ENCODE results near the gene FFAR1.

DNA sequence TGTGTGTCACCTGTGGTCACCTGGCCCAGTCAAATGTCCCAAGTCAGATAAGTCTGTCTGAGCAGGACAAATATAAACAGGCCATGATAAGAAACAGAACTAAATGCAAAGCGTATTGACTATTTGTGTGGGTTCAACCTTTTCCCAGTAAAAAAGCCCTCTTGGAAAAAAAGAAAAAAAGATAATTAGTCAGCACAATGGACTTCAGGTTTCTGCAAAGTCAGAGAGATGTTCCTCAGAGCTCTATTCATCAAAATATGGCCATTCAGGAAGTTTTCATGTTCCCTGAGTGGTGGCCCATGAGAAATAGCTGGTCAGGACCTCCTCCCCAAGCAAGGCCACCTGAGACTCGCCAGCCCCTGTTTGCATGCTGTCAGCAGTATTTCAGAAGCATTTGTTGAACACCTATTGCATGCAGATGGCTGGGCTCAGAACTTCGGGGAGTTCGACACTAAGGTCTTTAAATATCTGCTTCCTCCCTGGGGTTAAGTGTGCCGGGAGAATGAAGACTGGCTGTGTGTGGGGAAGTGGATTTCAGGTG, 13.2 kb downstream of the FFAR1 start:
- TF ChIP-seq, protein P1, sequence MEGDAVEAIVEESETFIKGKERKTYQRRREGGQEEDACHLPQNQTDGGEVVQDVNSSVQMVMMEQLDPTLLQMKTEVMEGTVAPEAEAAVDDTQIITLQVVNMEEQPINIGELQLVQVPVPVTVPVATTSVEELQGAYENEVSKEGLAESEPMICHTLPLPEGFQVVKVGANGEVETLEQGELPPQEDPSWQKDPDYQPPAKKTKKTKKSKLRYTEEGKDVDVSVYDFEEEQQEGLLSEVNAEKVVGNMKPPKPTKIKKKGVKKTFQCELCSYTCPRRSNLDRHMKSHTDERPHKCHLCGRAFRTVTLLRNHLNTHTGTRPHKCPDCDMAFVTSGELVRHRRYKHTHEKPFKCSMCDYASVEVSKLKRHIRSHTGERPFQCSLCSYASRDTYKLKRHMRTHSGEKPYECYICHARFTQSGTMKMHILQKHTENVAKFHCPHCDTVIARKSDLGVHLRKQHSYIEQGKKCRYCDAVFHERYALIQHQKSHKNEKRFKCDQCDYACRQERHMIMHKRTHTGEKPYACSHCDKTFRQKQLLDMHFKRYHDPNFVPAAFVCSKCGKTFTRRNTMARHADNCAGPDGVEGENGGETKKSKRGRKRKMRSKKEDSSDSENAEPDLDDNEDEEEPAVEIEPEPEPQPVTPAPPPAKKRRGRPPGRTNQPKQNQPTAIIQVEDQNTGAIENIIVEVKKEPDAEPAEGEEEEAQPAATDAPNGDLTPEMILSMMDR (conservative IDR thresholded peaks at IDR 0.05): no peak
- TF ChIP-seq ZFX (IDR thresholded peaks at IDR 0.05): no peak

Measured in C4-2B (cell line).